ENCODE results near the gene ANLN.

ANLN gene

GRCh38 chr7:36407636-36408550, 18.2 kb downstream of the ANLN start (continued):
- TF ChIP-seq PRDM4 (tag by site-specific recombination; IDR thresholded peaks at IDR 0.05): no peak

- peaks cover 8% of the 10 kb centered on the region for H3K4me1 ChIP-seq (ENCODE audit: control insufficient read depth, insufficient read depth, low read length)
- TF ChIP-seq PRDM6 (tag by site-specific recombination; IDR thresholded peaks at IDR 0.05): peak; percentile 74
- TF ChIP-seq ZNF777 (tag by site-specific recombination; IDR thresholded peaks at IDR 0.05; ENCODE audit: borderline replicate concordance): no peak
- TF ChIP-seq ZNF654 (tag by site-specific recombination; IDR thresholded peaks at IDR 0.05; ENCODE audit: low read depth): no peak
- no peak for TF ChIP-seq ZNF223 (tag by site-specific recombination; IDR thresholded peaks at IDR 0.05)
- POLR2A ChIA-PET: no interaction called here
- CTCF ChIA-PET: no interaction called here
- no peak overlapping the region for H3K27ac ChIP-seq (ENCODE audit: extremely low read depth, low read depth, low read length)
- no peaks in the 10 kb centered on the region for H3K9me3 ChIP-seq (ENCODE audit: control insufficient read depth, insufficient read depth, low read depth, low read length)
- no peak overlapping the region for H3K4me3 ChIP-seq (ENCODE audit: low read depth, low read length)
- H3K36me3 ChIP-seq (ENCODE audit: control insufficient read depth in 2 of 2, insufficient read depth in 1 of 2, low read length in 2 of 2): peaks cover 41 to 82% of the 10 kb centered on the region in 2 experiments
These were observed 18.9 kb downstream of the ANLN start for GRCh38 chr7:36408589-36408988.

GRCh38 chr7:36409180-36409579, 19.5 kb downstream of the ANLN start:
- TF ChIP-seq ZNF350 (tag by site-specific recombination; IDR thresholded peaks at IDR 0.05): no peak
- TF ChIP-seq ZNF645 (tag by site-specific recombination; IDR thresholded peaks at IDR 0.05): no peak
- no peak for TF ChIP-seq PRDM2 (tag by site-specific recombination; IDR thresholded peaks at IDR 0.05; ENCODE audit: borderline replicate concordance)
- no peak for TF ChIP-seq ZNF654 (tag by site-specific recombination; IDR thresholded peaks at IDR 0.05; ENCODE audit: low read depth)
- no peak for TF ChIP-seq ZNF658 (tag by site-specific recombination; IDR thresholded peaks at IDR 0.05)
- TF ChIP-seq ZNF501 (tag by site-specific recombination; IDR thresholded peaks at IDR 0.05): no peak
- TF ChIP-seq ZNF214 (tag by site-specific recombination; IDR thresholded peaks at IDR 0.05; ENCODE audit: borderline replicate concordance): no peak
- TF ChIP-seq ZNF791 (tag by site-specific recombination; IDR thresholded peaks at IDR 0.05): no peak
- TF ChIP-seq ZBTB20 (tag by site-specific recombination; IDR thresholded peaks at IDR 0.05): no peak
- TF ChIP-seq ZNF146 (tag by site-specific recombination; IDR thresholded peaks at IDR 0.05): no peak
- no peak for TF ChIP-seq ZNF175 (tag by site-specific recombination; IDR thresholded peaks at IDR 0.05)
- POLR2A ChIA-PET: no interaction called here
- Histone ChIP-seq H3K36me3 (ENCODE audit: control insufficient read depth in 2 of 2, insufficient read depth in 1 of 2, low read length in 2 of 2) (peaks cover 37 to 80% of the 10 kb centered on the region in 2 experiments), H3K9me3 (ENCODE audit: control insufficient read depth, insufficient read depth, low read depth, low read length) (no peaks in the 10 kb centered on the region), H3K4me3 (ENCODE audit: low read depth, low read length) (no peak overlapping the region), H3K4me1 (ENCODE audit: control insufficient read depth, insufficient read depth, low read length) (peaks cover 8% of the 10 kb centered on the region), H3K27ac (ENCODE audit: extremely low read depth, low read depth, low read length) (no peak overlapping the region)
- CTCF ChIA-PET: interaction anchor here (0.6 kb wide), 1 partner anchor 42 kb away, joined by 3 read pairs; no protein-coding TSS in a partner anchor

Data from HEK293 (cell line).